ENCODE data around the gene ERCC8. TPM values are rescaled to one million over a fixed set of nuclear protein-coding genes. Genes with fewer than 3 reads are reported as not detected.

Gene ERCC8
- polyA plus RNA-seq, 1 donor, result 14.4 TPM

DNA sequence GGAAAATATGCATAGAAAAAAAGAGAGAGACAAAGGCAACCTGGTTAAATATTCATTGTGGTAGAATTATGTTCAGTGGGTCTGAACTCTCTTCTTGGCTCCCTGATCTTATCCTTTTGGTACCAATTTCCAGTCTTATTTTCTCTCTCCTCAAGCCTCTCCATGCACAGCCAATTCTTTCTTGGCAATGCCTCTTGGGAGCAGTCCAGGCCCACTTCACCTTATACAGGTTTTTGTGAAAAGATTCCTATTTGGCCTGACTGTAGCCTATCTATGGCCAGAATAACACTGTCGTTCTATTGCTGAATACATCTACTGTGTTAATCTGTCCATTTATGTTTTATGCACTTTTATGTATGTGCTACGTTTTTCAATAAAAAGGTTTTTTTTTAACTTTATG, 103.5 kb downstream of the ERCC8 start:
- no peak for DNase-seq (ENCODE audit: low read depth)

GRCh38 chr5:60836131-60836530, 108.7 kb downstream of the ERCC8 start:
- no peak for DNase-seq (ENCODE audit: low read depth)

GRCh38 chr5:60835554-60835953, 109.3 kb downstream of the ERCC8 start:
- DNase-seq (ENCODE audit: low read depth), result no peak

- DNase-seq (ENCODE audit: low read depth), result no peak
Observed at GRCh38 chr5:60833520-60833919, 111.3 kb downstream of the ERCC8 start.

GRCh38 chr5:60830581-60831127, 114.2 kb downstream of the ERCC8 start:
- no peak for DNase-seq (ENCODE audit: low read depth)

GRCh38 chr5:60829490-60830266, 115.2 kb downstream of the ERCC8 start:
- DNase-seq (ENCODE audit: low read depth), result no peak

GRCh38 chr5:60827201-60827600, 117.7 kb downstream of the ERCC8 start:
- no peak for DNase-seq (ENCODE audit: low read depth)

- no peak for DNase-seq (ENCODE audit: low read depth)
Observed at GRCh38 chr5:60826653-60827052, 118.2 kb downstream of the ERCC8 start.

Other genes starting within 250 kb of the ERCC8 start
- 3.2 TPM for gene DEPDC1B, start 244.9 kb downstream of the ERCC8 start, polyA plus RNA-seq (ENCODE audit: insufficient read length)
- gene ELOVL7, start 100.8 kb downstream of the ERCC8 start, polyA plus RNA-seq (ENCODE audit: insufficient read length), result 0.16 TPM
- 22.2 TPM for gene NDUFAF2, start 135 bp upstream of the ERCC8 start, polyA plus RNA-seq (ENCODE audit: insufficient read length)
- gene SMIM15, start 217.4 kb upstream of the ERCC8 start, polyA plus RNA-seq (ENCODE audit: insufficient read length), result 28.9 TPM